GF-D8 (cell line): ENCODE measurements around the gene MAPKAPK5.
"Not testable (repeated sequence)": the region's sequence is repeated elsewhere in the genome, so short reads cannot be mapped to it uniquely, and the experiment has no call there.

Source experiments
- DNase-seq: peaks from one replicate; lab custom pipeline; 2025; lab: John Stamatoyannopoulos, UW

MAPKAPK5 gene

GRCh38 chr12:111886662-111887545 lies 44.9 kb downstream of the MAPKAPK5 start:
- DNase-seq: no peak

GRCh38 chr12:111887926-111888745 lies 46.1 kb downstream of the MAPKAPK5 start:
- DNase-seq: no peak

DNA sequence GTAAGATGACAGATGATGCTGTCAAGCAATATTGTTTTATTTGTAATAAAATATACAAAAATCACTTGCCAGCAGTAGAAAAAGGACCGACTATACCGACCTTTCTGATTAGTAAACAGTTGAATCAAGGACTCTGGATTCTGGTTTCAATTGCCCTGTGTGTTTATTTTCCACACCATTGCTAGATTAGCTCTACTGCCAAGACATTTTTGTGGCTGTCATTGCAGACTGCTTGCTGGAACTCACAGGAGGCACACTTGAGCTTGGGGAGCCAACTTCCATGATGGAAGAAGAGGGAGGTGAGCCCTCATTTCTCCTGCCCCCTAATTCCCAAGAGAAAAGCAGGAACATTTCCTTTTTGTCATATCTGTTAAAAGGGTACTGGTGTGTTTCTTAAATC lies 51.3 kb downstream of the MAPKAPK5 start:
- no peak for DNase-seq

GRCh38 chr12:111894556-111894955 lies 52.5 kb downstream of the MAPKAPK5 start:
- no peak for DNase-seq

DNA sequence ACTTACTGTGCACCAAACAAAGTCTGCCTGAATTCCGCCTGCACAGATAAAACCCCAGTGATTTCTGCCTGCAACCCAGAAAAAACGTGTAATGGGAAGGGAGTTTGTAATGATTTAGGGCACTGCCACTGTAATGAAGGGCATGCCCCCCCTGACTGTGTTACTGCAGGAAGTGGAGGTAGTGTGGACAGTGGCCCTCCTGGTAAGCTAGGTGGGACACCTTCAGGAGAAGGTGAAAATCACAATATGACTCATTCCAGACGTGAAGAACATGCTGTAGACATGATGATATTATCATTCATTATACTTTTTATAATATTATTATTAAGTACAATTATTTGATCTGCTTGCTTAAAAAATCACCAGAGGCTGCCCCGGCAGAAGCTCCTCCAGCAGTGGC lies 59.2 kb downstream of the MAPKAPK5 start:
- no peak for DNase-seq

DNA sequence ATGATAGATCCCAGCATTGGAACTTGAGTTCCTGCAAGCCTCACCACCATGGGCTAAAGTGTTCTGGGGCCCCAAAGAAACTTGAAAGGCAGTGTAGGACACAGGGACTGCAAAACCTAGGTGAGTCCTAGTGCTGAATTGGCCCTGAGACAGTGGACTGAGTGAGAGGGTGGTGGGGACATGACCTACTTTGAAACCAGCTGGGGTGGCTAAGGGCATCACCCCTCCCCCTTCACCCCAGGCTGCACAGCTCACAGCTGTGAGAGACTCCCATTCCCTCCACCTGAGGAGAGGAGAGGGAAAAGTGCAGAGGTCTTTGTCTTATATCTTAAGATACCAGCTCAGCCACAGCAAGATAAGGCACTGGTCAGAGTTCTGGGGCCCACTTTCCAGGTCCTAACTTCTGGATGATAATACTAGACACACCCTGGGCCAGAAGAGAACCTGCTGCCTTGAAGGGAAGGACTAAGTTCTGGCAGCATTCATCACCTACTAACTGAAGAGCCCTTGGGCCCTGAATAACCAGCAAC lies 62.5 kb downstream of the MAPKAPK5 start:
- no peak for DNase-seq

- no peak for DNase-seq
Measured at GRCh38 chr12:111905502-111905901, 63.5 kb downstream of the MAPKAPK5 start.

- no peak for DNase-seq
Measured at GRCh38 chr12:111907740-111908139, 65.7 kb downstream of the MAPKAPK5 start.

- DNase-seq: no peak
Measured at GRCh38 chr12:111925171-111925570, 83.1 kb downstream of the MAPKAPK5 start.

DNA sequence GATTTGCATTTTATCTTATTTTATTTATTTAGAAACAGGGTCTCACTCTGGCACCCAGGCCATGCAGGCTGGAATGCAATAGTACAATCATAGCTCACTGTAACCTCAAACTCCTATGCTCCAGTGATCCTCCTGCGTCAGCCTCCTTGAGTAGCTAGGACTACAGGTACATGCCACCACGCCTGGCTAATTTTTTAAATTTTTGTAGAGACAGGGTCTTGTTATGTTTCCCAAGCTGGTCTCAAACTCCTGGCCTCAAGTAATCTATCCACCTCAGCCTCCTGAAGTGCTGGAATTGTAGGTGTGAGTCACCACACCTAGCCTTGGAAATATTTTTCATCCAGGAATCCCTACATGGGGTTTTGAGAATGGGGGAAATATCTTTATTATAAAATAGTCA lies 84.6 kb downstream of the MAPKAPK5 start:
- DNase-seq: no peak

DNA sequence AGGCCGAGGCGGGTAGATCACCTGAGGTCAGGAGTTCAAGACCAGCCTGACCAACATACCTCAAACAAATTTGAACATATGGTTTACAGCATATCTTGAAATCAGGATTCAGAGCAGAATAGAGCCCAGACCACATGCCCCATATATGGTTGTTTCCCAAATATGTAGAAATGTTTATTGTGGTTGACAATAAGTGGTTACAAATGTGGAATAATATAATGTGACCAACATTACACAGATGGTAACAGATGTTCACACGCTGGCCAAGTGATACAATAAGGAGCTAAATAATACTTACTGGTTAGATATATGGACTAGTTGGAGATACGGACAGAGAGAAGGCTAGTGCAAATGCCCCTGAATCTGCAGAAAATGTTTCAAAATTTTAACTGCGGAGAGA lies 85.3 kb downstream of the MAPKAPK5 start:
- DNase-seq: no peak

DNA sequence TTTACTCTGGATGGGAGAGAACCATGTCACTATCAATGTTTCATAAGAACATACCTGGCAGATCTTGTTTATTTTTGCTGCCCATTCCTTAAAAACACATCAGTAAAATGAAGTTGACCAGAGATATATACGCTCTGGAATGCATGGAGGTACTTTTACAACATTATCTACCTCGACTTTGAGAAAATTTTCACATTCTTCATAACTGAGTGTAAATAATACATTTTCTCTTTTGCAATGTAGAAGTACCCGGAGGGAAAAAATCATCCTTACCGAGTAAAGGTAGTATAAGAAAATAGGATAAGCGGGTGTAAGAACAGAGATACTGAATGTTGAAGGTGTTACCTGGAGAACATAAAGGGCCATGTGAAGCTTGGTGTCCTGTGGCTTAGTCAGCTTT lies 90.2 kb downstream of the MAPKAPK5 start:
- DNase-seq: no peak

GRCh38 chr12:111936869-111937268 lies 94.8 kb downstream of the MAPKAPK5 start:
- DNase-seq: no peak

GRCh38 chr12:111937429-111937828 lies 95.4 kb downstream of the MAPKAPK5 start:
- no peak for DNase-seq

GRCh38 chr12:111942557-111942956 lies 100.5 kb downstream of the MAPKAPK5 start:
- DNase-seq: no peak

DNA sequence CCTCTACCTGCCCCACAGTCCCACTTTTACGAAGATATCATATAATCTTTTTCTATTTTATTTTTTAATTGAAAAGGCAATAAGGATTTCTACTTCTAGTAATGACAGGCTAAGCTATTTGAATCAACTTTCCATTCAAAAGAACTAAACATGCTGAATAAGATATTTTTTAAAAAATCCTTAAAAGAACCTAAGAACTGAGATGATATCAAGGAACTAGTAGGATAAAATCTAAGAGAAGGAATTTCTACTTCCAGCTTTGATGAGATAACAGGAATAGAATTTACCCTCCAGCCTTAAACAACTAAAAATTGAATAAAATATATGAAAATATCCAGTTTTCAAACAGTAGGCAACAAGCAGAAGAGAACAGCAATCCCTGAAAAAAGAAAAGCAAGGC lies 101.9 kb downstream of the MAPKAPK5 start:
- DNase-seq: no peak

GRCh38 chr12:111950961-111951676 lies 109.1 kb downstream of the MAPKAPK5 start:
- DNase-seq: not testable (repeated sequence)
